ENCODE data around the gene ZBED2.
"Not testable (repeated sequence)": the region's sequence is repeated elsewhere in the genome, so short reads cannot be mapped to it uniquely, and the experiment has no call there.

The ZBED2 gene, protein sequence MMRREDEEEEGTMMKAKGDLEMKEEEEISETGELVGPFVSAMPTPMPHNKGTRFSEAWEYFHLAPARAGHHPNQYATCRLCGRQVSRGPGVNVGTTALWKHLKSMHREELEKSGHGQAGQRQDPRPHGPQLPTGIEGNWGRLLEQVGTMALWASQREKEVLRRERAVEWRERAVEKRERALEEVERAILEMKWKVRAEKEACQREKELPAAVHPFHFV

DNA sequence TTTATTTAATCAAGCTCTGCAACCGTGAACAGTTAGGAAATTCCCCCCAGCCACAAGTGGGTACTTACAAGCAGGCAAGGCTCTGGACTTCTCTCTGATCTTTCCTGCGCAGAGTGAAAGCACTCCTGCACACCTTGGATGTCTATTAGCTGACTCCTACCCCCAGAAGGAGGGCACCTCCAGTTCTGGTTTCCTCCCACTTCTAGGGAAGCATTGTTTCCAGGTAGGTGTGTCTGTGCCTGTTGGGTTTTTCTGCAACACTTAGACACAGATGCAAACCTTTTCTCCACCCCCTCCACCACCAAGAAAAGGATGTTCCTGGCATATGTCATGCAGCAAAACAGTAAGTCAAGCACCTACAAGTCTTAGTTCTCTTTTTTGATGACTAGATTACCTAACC lies at the start of gene ZBED2:
ZBED2 (minus strand) TSS at position 115 of the 400 bp plus-strand sequence. CDS start 1,145 bp downstream, outside the sequence.
- no peak for DNase-seq (ENCODE audit: low read depth in 3 of 3)

DNA sequence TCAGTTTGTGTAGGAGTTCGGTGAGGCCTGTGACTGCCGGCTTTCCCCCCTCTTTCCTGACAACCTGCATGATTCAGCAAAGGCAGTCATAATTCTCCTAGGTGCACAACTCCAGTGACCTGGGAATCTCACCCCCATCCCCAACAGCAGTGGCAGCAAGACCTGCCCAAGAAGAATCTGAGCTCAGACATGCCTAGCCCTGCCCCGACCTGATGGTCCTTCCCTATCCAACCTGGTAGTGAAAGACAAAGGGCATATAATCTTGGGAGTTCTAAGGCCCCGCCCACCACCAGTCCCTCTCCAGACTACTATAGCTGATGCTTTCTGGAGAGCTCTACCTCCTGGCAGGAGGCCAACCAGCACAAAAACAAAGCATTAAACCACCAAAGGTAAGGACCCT lies 44.2 kb upstream of the ZBED2 start:
- no peak for DNase-seq (ENCODE audit: low read depth in 3 of 3)

DNA sequence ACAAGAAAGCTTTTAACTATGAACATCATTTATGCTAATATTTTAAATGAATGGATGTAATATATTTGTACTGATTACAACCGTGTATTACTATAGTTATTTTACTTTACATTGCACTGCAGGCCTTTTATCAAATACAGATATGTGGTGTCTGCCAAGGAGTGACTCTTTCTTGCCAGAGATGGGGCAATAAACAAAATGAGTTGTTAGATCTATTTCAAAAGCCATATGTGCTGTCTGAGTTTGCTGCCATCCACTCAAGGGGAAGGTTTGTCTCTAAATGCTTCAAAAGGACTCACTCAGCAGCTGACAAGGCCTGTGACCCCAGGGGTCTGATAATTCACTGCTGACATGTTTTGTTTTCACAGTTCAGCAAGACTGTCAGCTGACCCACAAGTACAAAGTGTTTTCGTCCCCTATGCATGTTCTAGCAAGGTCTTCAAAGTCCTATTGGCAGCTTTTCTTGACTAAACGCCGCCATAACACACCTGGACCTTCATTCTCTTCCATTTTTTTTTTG lies 41.3 kb upstream of the ZBED2 start:
- no peak for DNase-seq (ENCODE audit: low read depth in 3 of 3)

DNA sequence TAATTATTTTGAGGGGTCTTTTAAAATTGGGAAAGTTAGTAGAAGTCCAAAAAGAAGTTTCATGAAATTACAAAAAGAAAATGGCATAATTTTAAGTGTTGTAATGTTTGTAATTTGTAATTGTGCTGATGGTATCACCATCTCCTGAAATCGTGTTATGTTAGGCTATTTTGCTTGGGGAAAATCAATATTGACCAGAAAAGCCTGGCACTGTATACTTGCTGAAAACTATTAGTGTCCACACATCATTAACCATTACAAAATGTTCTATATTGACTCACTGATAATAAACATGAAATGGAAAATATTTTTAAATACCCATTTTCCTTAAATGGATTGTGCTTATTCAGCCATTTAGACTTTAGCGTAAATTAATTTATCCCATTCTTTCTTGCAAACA lies 40.3 kb upstream of the ZBED2 start:
- DNase-seq (ENCODE audit: low read depth in 3 of 3), result no peak

DNA sequence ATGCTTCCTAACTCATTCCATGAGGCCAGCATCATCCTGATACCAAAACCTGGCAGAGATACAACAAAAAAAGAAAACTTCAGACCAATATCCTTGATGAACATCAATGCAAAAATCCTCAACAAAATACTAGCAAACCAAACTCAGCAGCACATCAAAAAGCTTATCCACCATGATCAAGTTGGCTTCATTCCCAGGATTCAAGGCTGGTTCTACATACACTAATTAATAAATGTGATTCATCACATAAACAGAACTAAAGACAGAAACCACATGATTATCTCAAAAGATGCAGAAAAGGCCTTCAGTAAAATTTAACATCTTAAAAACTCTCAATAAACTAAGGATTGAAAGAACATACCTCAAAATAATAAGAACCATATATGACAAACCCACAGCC lies 35.5 kb upstream of the ZBED2 start:
- DNase-seq (ENCODE audit: low read depth in 3 of 3), result not testable (repeated sequence)

DNA sequence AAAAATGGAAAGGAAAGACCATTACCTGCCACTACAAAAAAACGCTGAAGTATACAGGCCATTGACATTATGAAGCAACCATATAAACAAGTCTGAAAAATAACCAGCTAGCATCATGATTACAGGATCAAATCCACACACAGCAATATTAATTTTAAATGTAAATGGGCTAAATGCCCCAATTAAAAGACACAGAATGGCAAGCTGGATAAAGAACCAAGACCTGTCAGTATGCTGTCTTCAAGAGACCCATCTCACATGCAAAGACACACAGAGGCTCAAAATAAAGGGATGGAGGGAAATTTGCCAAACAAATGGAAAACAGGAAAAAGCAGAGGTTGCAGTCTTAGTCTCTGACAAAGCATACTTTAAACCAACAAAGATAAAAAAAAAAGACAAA lies 33.9 kb upstream of the ZBED2 start:
- not testable (repeated sequence) for DNase-seq (ENCODE audit: low read depth in 3 of 3)

DNA sequence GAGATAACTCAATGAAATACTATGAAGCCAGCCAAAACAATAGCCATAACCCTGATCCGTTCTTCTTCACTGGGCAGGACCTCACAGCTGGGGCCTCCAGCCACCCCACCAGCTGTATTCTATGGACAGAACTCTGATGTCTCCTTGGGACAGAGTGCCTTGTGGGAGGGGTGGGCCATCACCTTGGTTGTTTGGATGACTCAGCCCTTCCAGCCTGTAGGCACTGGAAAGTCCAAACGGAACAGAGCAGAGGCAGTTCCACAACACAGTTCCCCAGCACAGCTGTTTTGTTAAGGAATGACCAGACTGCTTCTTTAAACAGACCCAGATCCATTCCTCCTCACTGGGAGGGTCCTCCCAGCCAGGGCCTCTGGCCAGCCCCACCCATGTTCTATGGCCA lies 31.9 kb upstream of the ZBED2 start:
- no peak for DNase-seq (ENCODE audit: low read depth in 3 of 3)

DNA sequence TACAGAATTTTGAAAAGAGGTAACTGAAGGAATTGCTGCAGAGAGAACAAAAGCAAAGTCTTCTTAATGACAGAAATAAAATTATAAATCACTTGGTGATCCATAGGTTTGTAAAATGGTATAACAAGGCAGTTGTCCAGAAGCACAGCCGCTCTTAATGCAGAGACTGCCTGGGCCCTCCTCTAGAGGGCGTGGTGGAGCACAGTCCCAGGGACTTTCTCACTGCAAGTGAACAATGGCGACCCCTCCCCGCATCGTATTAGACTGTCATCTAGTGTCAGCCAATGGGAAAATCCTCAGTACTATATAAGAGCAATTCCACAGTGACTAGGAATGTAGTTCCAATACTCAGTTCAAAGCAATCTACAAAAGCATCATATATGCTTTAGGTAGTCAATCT lies 26.4 kb upstream of the ZBED2 start:
- DNase-seq (ENCODE audit: low read depth in 3 of 3), result no peak

DNA sequence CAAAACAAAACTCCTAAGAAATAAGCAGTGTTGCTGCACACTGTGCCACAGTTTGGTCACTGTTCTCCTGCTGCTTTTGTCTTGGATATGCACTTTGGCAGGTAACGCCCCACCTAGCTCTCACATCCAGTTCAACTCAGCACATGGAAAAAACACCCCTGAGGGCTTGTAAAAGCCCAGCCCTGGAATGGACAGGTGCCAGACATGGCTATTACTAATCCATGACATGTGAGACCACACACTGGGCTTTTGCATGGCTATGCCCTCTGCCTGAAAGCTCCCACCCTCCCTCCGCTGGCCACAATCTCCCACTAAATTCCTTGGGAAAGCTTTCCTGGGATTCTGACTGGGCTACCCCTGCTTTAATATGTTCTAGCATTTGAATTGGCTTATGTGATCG lies 24.7 kb upstream of the ZBED2 start:
- no peak for DNase-seq (ENCODE audit: low read depth in 3 of 3)

DNA sequence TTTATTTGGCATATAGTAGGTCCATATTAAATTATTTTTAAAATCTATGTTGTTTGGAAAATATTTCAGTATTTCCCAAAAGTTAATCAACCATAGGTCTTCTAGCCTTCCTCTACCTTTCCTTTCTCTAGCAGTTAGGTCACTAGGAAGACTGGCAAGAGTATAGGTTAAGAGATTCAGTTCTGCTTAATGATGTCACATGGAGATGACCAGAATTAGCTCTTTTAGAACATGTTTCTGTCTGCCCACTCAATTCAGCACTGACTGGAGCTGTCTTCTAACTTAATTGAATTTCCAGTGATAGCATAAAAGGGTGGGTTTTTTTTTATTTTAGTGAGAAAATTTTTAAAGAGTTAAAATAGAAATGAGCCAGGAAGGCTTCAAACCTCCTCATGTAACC lies 23.8 kb upstream of the ZBED2 start:
- DNase-seq (ENCODE audit: low read depth in 3 of 3), result no peak

DNA sequence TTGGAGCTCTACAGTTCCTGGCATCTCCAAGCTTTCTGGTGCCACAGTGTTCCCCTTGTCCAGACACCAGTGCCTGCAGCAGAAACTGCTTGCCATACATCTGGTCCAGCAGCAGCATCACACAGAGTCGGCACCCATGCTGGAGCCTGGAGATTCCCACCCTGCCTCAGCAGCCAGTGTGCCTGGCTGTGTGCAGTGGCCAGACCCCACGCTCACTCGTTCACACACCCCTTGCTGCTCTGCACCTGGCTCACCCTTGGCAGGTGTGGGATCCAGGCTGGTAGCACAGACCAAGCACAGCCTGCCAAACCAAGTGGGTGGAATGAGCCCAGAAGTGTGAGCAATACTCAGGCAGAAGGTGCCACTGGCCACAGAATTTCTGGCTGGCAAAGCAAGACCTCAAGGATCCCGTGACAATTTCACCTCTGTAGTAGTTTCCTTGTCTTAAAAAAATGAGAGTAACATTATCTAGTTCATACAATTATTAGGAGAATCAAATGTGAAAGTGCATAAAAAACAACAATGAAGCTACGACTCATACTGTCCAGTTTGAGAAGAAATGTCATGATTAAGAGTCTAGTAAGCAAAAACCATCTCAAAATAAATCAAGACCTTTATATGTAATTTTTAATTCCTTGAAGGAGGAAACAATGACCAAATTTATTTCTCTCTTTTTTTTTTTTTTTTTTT lies 22.9 kb upstream of the ZBED2 start:
- DNase-seq (ENCODE audit: low read depth in 3 of 3), result no peak

DNA sequence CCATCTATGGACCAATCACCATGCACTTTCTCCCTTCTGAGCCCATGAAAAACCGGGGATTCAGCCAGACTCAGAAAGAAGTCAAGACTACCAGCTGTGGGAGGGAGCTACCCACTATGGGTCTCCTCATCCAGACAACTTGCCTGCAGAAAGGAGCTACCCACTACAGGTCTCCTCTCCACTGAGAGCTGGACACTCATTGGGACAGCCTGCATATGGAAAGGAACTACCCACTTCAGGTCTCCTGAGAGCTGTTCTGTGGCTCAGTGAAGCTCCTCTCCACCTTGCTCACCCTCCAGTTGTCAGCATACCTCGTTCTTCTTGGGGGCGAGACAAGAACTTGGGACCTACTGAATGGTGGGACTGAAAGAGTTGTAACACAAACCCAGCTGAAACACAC lies 22.3 kb upstream of the ZBED2 start:
- DNase-seq (ENCODE audit: low read depth in 3 of 3), result no peak

DNA sequence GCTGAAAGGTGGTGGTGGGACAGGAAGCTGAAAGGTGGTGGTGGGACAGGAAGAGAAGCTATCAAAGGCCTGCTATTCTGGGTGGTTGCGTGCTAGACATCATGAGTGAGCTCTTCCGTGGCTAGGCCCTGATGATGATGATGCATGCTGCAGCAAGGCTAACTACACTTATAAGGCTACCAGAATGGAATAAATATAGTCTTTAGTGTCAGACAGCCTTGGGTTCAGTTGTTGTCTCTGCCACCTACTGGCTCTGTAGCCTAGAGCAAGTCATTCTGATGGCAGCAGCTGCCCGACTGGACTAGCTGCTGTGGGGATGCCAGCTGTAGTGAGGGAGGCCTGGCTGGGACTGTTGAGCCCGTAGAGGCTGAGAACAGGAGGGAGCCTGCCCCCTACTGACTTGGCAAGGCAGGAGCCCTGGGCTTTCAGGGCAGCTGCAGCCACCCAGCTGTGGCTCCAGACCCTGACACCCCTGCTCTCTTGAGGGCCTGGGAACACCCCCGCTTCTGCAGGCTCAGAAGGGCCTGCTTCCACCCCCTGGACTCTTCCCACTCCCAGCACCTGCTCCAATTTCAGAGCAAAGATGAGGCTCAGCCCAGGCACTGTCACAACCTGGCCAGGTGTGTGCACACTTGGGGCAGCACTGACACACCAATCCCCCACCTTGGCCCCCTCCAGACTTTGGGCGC lies 21.4 kb upstream of the ZBED2 start:
- peak in 2 of 3 experiments; percentile 57 to 66 for DNase-seq (ENCODE audit: low read depth in 3 of 3)

DNA sequence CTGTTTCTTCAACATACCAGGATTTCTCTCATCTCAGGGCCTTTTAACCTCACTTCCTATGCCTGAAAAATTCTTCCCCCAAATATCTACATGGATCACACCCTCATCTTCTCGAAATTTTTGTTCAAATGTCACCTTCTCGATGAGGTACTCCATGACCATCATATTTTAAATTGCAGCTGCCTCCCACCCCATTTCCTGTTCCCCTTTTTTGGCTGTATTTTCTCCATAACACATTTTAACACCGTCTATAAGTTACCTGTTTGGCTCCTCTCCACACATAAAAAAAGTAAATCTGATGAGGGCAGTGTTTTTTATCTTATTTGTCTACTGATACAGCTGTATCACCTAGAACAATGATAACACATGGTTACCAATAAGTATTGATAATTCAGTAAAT lies 20.7 kb upstream of the ZBED2 start:
- DNase-seq (ENCODE audit: low read depth in 3 of 3), result no peak

DNA sequence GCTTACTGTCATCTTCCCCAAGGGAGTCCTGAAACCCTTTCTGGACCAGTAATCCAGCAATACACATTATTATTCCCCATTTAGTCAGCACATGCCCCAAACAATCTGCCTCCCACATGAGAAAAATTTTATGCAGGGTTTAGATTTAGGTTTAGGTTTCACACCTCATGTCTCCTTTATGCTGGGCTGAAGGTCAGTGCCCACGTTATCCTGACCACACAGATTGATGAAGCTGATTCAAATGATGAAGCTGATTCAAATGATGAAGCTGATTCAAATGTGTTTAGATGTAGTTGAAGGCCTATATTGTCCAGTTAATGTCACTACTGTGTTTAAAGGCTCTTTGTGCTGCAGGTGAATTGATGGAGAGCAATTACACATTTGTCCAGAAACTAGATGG lies 18.1 kb upstream of the ZBED2 start:
- DNase-seq (ENCODE audit: low read depth in 3 of 3), result no peak

DNA sequence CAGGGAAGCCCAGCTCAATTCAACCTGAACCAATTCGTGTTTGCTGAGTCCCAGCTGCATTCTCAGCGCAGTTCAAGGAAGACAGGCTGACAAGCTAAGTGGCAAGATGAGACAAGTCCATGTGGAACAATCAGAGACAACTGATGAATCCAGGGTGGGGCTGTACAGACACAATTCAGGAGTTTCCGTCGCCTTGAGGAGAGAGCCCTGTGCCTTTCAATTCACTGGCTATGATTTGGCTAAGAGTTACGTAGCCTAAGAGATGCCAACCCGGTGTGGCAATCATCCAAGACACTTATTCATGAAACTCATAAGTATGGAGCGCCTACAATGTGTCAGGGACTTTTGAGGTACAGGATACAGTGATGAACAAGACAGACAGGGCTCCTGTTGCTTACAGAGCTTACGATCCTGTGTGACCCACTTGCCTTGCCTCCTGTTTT lies 15.5 kb upstream of the ZBED2 start:
- no peak for DNase-seq (ENCODE audit: low read depth in 3 of 3)

DNA sequence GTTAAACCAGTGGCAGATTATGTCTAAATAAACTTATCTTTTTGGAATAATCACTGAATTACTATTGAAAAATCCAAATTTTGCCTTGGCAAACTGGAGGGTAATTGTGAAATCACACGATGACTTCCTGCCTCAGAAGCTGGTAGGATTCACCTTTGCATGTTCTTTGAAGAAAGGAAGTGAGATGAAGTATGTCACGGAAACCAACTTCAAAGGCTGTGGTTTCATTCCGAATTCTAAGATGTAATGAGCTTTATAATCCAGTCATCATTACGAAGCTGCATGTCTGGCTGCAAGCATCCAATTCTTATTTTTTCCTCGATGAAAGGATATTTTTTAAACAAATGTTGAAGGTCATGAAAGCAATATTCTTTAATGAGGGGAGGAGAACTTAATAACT lies 15.0 kb upstream of the ZBED2 start:
- no peak for DNase-seq (ENCODE audit: low read depth in 3 of 3)

DNA sequence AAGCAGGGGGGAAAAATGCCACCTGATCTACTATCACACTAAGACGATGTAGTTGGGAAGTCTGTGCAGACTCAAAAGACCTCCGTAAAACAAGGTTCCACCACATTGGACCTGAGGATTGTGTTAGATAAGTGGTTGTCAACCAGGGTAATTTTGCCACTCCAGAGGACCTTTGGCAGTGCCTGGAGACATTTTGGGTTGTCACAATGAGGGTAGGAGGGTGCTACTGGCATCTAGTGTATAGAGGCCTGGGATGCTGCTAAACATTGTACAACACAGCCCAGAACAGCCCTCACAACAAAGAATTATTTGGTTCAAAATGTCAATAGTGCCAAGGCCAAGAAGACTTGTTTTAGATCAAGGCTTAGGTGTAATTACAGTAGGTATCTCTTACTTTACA lies 14.6 kb upstream of the ZBED2 start:
- no peak for DNase-seq (ENCODE audit: low read depth in 3 of 3)

DNA sequence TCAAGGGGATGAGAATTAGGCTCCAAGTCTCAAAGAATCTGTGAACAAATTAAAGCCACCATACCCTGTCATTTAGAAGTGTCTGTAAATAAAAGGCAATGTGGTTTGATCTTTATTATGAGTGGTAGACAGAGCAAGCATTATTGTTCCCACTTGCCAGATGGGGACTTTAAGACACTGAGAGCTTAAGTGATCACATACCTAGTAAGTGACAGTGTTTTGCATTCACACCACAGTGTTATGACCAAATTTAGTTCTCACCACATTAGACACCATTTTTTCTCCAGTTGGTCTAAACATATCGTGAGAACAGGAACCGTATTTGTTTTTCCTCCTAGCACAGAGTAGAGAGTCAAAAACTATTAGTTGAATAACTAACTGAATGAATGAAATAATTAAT lies 13.2 kb upstream of the ZBED2 start:
- DNase-seq (ENCODE audit: low read depth in 3 of 3), result no peak

DNA sequence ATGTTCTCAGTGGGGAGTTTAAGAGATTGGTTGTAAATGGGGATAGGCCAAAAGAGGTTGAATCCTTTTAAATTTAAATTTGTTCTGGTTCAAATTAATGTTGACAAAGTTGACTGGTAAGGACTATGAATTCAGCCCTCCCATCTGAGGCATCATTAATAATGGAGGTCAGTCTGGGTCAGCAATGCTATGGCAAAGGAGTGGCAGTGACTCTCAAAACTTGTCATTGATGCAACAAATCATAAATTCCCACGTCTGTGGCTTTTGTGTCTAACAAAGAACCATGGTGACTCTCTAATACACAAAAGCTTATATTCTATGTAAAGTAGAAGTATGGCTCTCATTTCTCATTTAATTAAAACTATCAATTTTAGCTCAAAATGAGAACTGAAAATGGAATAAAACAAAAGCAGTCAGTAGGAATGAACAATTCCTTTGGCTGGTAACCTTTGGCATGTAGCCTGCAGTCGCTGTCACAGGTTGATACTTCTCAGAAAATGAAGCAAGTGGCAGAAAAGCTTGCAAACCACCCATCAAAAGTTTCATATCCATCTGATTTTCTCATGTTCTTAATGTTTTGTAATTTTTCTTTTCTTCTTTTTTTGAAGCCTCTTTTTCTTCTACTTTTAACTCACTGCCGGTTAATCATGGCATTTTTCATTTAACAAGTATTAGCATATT lies 12.2 kb upstream of the ZBED2 start:
- no peak for DNase-seq (ENCODE audit: low read depth in 3 of 3)

DNA sequence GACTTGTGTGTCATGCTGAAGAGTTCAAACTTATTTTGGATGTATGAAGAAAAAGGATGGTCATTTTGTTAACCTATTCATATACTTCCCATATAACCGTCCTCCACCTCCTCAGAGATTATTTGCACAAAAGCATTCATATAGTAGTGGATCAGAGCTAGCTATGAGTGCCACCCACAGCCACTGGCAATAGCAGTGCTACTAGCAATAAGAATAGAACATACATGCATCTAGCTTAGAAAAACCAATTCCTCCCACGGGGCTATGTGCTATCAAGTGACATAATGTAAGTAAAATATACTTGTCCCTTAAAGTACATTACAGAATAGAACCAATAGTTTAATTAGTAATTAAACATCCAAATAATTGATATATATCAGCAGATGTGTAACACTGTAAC lies 10.3 kb upstream of the ZBED2 start:
- no peak for DNase-seq (ENCODE audit: low read depth in 3 of 3)

DNA sequence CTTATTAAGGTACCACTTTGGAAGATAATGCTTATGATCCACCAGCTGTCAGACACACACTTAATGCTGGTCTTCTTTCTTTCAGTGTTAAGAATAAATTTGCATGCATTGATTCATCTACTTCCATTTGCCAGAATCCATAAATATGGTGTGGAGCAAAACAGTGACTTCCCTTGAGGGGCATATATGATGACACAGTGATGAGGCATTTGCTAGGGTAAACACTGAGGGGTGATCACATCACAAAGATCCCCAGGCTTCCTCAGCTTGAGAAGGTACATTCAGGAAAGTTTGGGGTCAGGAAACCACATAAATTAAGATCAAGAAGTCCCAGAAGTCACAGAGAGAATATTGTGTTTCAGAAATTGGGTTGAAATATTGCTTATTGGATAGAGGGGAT lies 9.9 kb upstream of the ZBED2 start:
- no peak for DNase-seq (ENCODE audit: low read depth in 3 of 3)
